GM12878 (cell line): ENCODE results near the gene UBR3. TPM values are rescaled to one million over a fixed set of nuclear protein-coding genes. Genes with fewer than 3 reads are reported as not detected.

Experiments used
- ATAC-seq: fragments of 200-7000 bp; cut with Tn5 transposase; 3 replicates; pipeline ENCODE4 v1.9.1; 2020; ENCODE audit warnings: mild to moderate bottlenecking, moderate library complexity
- BruUV-seq: library from RNA; stranded (reverse); fragments of 400-500 nt; replicated peaks from 2 replicates; lab custom pipeline; 2021; lab: Mats Ljungman, UMichigan
- CTCF ChIA-PET: fragments of 300-600 bp; sonication (Branson Sonifier 250); formaldehyde crosslinking; extraction: SDS; loops from one replicate; lab custom pipeline; 2021; ENCODE audit warnings: inconsistent platforms; lab: Yijun Ruan, JAX
- POLR2A ChIA-PET: fragments of 350-600 bp; formaldehyde crosslinking; extraction: SDS; loops from one replicate; lab custom pipeline; 2021; ENCODE audit warnings: inconsistent platforms; lab: Charles Lee
- RAD21 ChIA-PET: fragments of 300-600 bp; sonication (Branson Sonifier 250); formaldehyde crosslinking; loops from one replicate; lab custom pipeline; 2023; ENCODE audit warnings: antibody characterized with exemption; ENCODE audit not compliant: unreplicated experiment; lab: Charles Lee
- SMC1A ChIA-PET: fragments of 300-600 bp; sonication (Branson Sonifier 250); formaldehyde crosslinking; loops from one replicate; lab custom pipeline; 2023; ENCODE audit not compliant: unreplicated experiment, uncharacterized antibody; lab: Charles Lee
- DNase-seq: peaks from one replicate; pipeline ENCODE4 v3.0.0-alpha.2; 2011; ENCODE audit warnings: low read depth, low spot score
- FAIRE-seq: peaks from 3 replicates; lab custom pipeline; 2011; peaks lifted over from hg19 to GRCh38; lab: Jason Lieb, UNC
- H2AFZ ChIP-seq: 2 replicates; pipeline ENCODE4 v1.6.0; 2011; ENCODE audit warnings: low read depth, low read length, control low read depth; ENCODE audit not compliant: control insufficient read depth
- H3K27ac ChIP-seq: 2 replicates; pipeline ENCODE4 v1.5.1; 2011; ENCODE audit warnings: control low read depth; ENCODE audit not compliant: control insufficient read depth, insufficient read depth
- H3K27me3 ChIP-seq, 2 experiments: replicated peaks in 1 of 2; 2 replicates each; pipeline versions ENCODE4 v1.6.0 to v1.6.1; 2011; ENCODE audit warnings: low read length in 1 of 2; ENCODE audit not compliant: control insufficient read depth in 2 of 2, insufficient read depth in 2 of 2
- H3K36me3 ChIP-seq, 2 experiments: 2 replicates each; pipeline ENCODE4 v1.5.1; 2011; ENCODE audit warnings: low read length in 1 of 2; ENCODE audit not compliant: control insufficient read depth in 2 of 2, insufficient read depth in 2 of 2
- H3K4me1 ChIP-seq: 2 replicates; pipeline ENCODE4 v1.6.1; 2011; ENCODE audit warnings: mild to moderate bottlenecking, low read length, moderate library complexity, mixed read lengths; ENCODE audit not compliant: control insufficient read depth, insufficient read depth
- H3K4me2 ChIP-seq: 2 replicates; pipeline ENCODE4 v1.6.0; 2011; ENCODE audit warnings: control low read depth; ENCODE audit not compliant: control insufficient read depth, insufficient read depth
- H3K4me3 ChIP-seq: fragments of 200-600 bp; sonication (generic); 2 replicates; pipeline ENCODE4 v1.5.1; 2016
- H3K79me2 ChIP-seq: 2 replicates; pipeline ENCODE4 v1.6.0; 2011; ENCODE audit warnings: low read length; ENCODE audit not compliant: control insufficient read depth, insufficient read depth
- H3K9ac ChIP-seq: 2 replicates; pipeline ENCODE4 v1.8.0; 2011; ENCODE audit warnings: low read length, control low read depth, mixed read lengths; ENCODE audit not compliant: control insufficient read depth, insufficient read depth
- H3K9me3 ChIP-seq: replicated peaks from 3 replicates; pipeline ENCODE4 v1.5.1; 2011; ENCODE audit warnings: mild to moderate bottlenecking, low read length; ENCODE audit not compliant: control insufficient read depth, insufficient read depth
- H4K20me1 ChIP-seq: 2 replicates; pipeline ENCODE4 v1.6.0; 2011; ENCODE audit not compliant: control insufficient read depth, insufficient read depth
- CHD2 ChIP-seq: IDR thresholded peaks from 2 replicates; pipeline ENCODE4 v1.6.1; 2011; ENCODE audit warnings: low read depth, low read length, improper control_type of control experiment, borderline replicate concordance
- EP300 ChIP-seq, 2 experiments: fragments of 150-350 bp in 1 of 2; IDR thresholded peaks; 2 replicates each; pipeline ENCODE4 v1.6.1; 2011 to 2012; ENCODE audit warnings: low read depth in 2 of 2, low read length in 2 of 2, borderline replicate concordance in 1 of 2, improper control_type of control experiment in 1 of 2, inconsistent platforms in 1 of 2; ENCODE audit not compliant: control insufficient read depth in 1 of 2
- EZH2 ChIP-seq: IDR thresholded peaks from 2 replicates; pipeline ENCODE4 v1.6.1; 2012; ENCODE audit warnings: low read depth, mild to moderate bottlenecking, control low read depth, inconsistent platforms, low read length, borderline replicate concordance; ENCODE audit not compliant: control insufficient read depth
- FOXM1 ChIP-seq: IDR thresholded peaks from 2 replicates; pipeline ENCODE4 v1.6.1; 2012; ENCODE audit warnings: low read depth, mild to moderate bottlenecking, inconsistent platforms, low read length, moderate library complexity
- KDM1A ChIP-seq: fragments of 200-600 bp; sonication (generic); IDR thresholded peaks from 2 replicates; pipeline ENCODE4 v1.6.1; 2016; ENCODE audit warnings: borderline replicate concordance
- LARP7 ChIP-seq: fragments of 450-650 bp; IDR thresholded peaks from 2 replicates; pipeline ENCODE4 v1.6.1; 2017; ENCODE audit warnings: mild to moderate bottlenecking
- NRF1 ChIP-seq: conservative IDR thresholded peaks from 2 replicates; pipeline ENCODE4 v1.6.1; 2011; ENCODE audit warnings: mild to moderate bottlenecking, low read depth, low read length, improper control_type of control experiment
- PAX8 ChIP-seq: fragments of 450-650 bp; IDR thresholded peaks from 2 replicates; pipeline ENCODE4 v1.6.1; 2017; ENCODE audit warnings: mild to moderate bottlenecking, moderate library complexity
- PML ChIP-seq: IDR thresholded peaks from 2 replicates; pipeline ENCODE4 v1.6.1; 2012; ENCODE audit warnings: low read length, inconsistent platforms
- RBBP5 ChIP-seq: fragments of 200-600 bp; sonication (generic); conservative IDR thresholded peaks from 2 replicates; pipeline ENCODE4 v1.6.1; 2016
- SMARCA5 ChIP-seq: fragments of 450-650 bp; IDR thresholded peaks from 2 replicates; pipeline ENCODE4 v1.6.1; 2017; ENCODE audit warnings: mild to moderate bottlenecking
- SUZ12 ChIP-seq: fragments of 200-600 bp; sonication (generic); IDR thresholded peaks from one replicate; pipeline ENCODE4 v1.6.1; 2018; ENCODE audit warnings: antibody characterized with exemption, mild to moderate bottlenecking; ENCODE audit not compliant: unreplicated experiment
- ZNF274 ChIP-seq: IDR thresholded peaks from one replicate; pipeline ENCODE4 v1.8.0; 2011; ENCODE audit not compliant: insufficient read length, insufficient read depth
- ZNF384 ChIP-seq: IDR thresholded peaks from 2 replicates; pipeline ENCODE4 v1.6.1; 2012; ENCODE audit warnings: low read depth, mild to moderate bottlenecking, low read length, improper control_type of control experiment, borderline replicate concordance
- WGBS: methylation state at CpG from one replicate; pipeline ENCODE4 v1.1.6; 2016; ENCODE audit warnings: low lambda C conversion rate; ENCODE audit not compliant: insufficient replicate concordance, insufficient coverage; ENCODE audit errors: missing lambda C conversion rate; 5-methylcytosine and 5-hydroxymethylcytosine counted together
- in situ Hi-C: fragments of 300-500 bp; cut with MboI; formaldehyde crosslinking; loops from 9 replicates; pipeline ENCODE4 v1.14.3; 2018; ENCODE audit warnings: mixed read lengths
- intact Hi-C: fragments of 100-400 bp; cut with micrococcal nuclease; formaldehyde crosslinking; loops from one replicate; pipeline ENCODE4 v1.14.2; 2022; ENCODE audit not compliant: unreplicated experiment
- polyA plus RNA-seq, 11 experiments: library from polyadenylated mRNA; depleted of rRNA in 4 of 11; unstranded in 6 of 11; stranded (reverse) in 5 of 11; fragments of >200 nt; fragmentation: Nextera tagmentation in 4 of 11; fragmentation: Illumina TruSeq in 1 of 11; extraction: Ambion mirVana in 4 of 11; extraction: Trizol in 1 of 11; gene quantifications; 1 replicate in 1 of 11; 2 replicates in 10 of 11; pipeline versions ENCODE4 v1.2.1 to v1.2.3, GENCODE V29; 2011 to 2016; ENCODE audit warnings: inconsistent platforms in 2 of 11, missing spikeins in 2 of 11, low read depth in 1 of 11
- total RNA-seq, 4 experiments: library from RNA; depleted of rRNA in 3 of 4; stranded (reverse); fragments of >200 nt in 3 of 4; fragmentation: Illumina TruSeq in 1 of 4; extraction: Trizol in 1 of 4; gene quantifications; 2 replicates each; pipeline versions ENCODE4 v1.2.1 to v1.2.3, GENCODE V29; 2013 to 2021
- TF ChIP-seq, protein P1 (sequence below): fragments of 450-650 bp; IDR thresholded peaks from 2 replicates; pipeline ENCODE4 v1.6.1; 2016; ENCODE audit warnings: mild to moderate bottlenecking, moderate library complexity, borderline replicate concordance
- TF ChIP-seq, protein P2 (sequence below): fragments of 450-650 bp; IDR thresholded peaks from 2 replicates; pipeline ENCODE4 v1.6.1; 2016; ENCODE audit warnings: mild to moderate bottlenecking
- TF ChIP-seq, protein P3 (sequence below): IDR thresholded peaks from 2 replicates; pipeline ENCODE4 v1.6.1; 2011; ENCODE audit warnings: low read depth, low read length, improper control_type of control experiment, borderline replicate concordance

Gene UBR3
- total and polyA plus RNA-seq, 10 of the 15 experiments (the other 5 are each of a cell fraction or from before 2014, with no cell fraction given): 3.8 to 22.9 (median 11.2) TPM

DNA sequence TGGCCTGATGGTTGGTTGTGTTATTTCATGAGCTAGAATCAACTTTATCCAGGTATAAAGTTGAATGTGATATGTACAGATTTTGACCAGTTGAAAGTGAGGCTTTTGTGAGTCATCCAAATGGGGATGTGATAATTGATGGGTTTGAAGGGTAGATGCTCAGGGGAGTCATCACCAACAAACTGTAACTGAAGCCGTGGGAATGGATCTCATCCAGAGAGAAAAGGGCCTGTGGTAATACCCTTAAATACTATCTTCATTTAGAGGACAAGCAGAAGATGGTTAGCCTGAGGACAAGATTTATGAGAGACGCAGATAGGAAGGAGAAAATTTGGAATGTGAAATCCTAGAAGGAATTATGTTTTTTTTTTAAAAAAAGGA is 260.1 kb downstream of the UBR3 start:
- FAIRE-seq (no peak), DNase-seq (no peak), ATAC-seq (no peak)
- POLR2A ChIA-PET: interaction anchor here (0.7 kb wide), 1 partner anchor 72 kb away, joined by 5 read pairs; no protein-coding TSS in a partner anchor
- H2AFZ ChIP-seq: no peak overlapping the region
- SMC1A ChIA-PET: no interaction called here
- H3K79me2 ChIP-seq: no peaks in the 10 kb centered on the region
- no peak overlapping the region for H3K27ac ChIP-seq
- H3K4me3 ChIP-seq: no peak overlapping the region
- in situ Hi-C loops: no loop called here
- no peak overlapping the region for H3K9ac ChIP-seq
- WGBS: 92% methylated on average over 2 of the region's 2 CpGs
- no TSS peak for BruUV-seq
- no peaks in the 10 kb centered on the region for H3K27me3 ChIP-seq
- intact Hi-C loops: no loop called here
- H3K36me3 ChIP-seq: no peaks in the 10 kb centered on the region
- no peaks in the 10 kb centered on the region for H3K9me3 ChIP-seq
- RAD21 ChIA-PET: no interaction called here
- H4K20me1 ChIP-seq: no peaks in the 10 kb centered on the region
- no peaks in the 10 kb centered on the region for H3K4me1 ChIP-seq
- CTCF ChIA-PET: no interaction called here
- no peak for TF ChIP-seq CHD2
- no peak for TF ChIP-seq SMARCA5
- no peak for TF ChIP-seq NRF1
- TF ChIP-seq, protein P1, sequence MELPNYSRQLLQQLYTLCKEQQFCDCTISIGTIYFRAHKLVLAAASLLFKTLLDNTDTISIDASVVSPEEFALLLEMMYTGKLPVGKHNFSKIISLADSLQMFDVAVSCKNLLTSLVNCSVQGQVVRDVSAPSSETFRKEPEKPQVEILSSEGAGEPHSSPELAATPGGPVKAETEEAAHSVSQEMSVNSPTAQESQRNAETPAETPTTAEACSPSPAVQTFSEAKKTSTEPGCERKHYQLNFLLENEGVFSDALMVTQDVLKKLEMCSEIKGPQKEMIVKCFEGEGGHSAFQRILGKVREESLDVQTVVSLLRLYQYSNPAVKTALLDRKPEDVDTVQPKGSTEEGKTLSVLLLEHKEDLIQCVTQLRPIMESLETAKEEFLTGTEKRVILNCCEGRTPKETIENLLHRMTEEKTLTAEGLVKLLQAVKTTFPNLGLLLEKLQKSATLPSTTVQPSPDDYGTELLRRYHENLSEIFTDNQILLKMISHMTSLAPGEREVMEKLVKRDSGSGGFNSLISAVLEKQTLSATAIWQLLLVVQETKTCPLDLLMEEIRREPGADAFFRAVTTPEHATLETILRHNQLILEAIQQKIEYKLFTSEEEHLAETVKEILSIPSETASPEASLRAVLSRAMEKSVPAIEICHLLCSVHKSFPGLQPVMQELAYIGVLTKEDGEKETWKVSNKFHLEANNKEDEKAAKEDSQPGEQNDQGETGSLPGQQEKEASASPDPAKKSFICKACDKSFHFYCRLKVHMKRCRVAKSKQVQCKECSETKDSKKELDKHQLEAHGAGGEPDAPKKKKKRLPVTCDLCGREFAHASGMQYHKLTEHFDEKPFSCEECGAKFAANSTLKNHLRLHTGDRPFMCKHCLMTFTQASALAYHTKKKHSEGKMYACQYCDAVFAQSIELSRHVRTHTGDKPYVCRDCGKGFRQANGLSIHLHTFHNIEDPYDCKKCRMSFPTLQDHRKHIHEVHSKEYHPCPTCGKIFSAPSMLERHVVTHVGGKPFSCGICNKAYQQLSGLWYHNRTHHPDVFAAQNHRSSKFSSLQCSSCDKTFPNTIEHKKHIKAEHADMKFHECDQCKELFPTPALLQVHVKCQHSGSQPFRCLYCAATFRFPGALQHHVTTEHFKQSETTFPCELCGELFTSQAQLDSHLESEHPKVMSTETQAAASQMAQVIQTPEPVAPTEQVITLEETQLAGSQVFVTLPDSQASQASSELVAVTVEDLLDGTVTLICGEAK: no peak
- TF ChIP-seq KDM1A: no peak
- TF ChIP-seq EZH2: no peak
- TF ChIP-seq PML: no peak
- no peak for TF ChIP-seq ZNF384
- TF ChIP-seq LARP7: no peak
- no peak for TF ChIP-seq FOXM1
- TF ChIP-seq, protein P2, sequence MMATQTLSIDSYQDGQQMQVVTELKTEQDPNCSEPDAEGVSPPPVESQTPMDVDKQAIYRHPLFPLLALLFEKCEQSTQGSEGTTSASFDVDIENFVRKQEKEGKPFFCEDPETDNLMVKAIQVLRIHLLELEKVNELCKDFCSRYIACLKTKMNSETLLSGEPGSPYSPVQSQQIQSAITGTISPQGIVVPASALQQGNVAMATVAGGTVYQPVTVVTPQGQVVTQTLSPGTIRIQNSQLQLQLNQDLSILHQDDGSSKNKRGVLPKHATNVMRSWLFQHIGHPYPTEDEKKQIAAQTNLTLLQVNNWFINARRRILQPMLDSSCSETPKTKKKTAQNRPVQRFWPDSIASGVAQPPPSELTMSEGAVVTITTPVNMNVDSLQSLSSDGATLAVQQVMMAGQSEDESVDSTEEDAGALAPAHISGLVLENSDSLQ: no peak
- TF ChIP-seq EP300 (IDR thresholded peaks at IDR 0.05; ENCODE audit: borderline replicate concordance in 1 of 2, control insufficient read depth in 1 of 2, low read depth in 2 of 2, low read length in 2 of 2): no peak
- TF ChIP-seq PAX8: no peak
- TF ChIP-seq RBBP5: no peak
- TF ChIP-seq ZNF274: no peak
- TF ChIP-seq, protein P3, sequence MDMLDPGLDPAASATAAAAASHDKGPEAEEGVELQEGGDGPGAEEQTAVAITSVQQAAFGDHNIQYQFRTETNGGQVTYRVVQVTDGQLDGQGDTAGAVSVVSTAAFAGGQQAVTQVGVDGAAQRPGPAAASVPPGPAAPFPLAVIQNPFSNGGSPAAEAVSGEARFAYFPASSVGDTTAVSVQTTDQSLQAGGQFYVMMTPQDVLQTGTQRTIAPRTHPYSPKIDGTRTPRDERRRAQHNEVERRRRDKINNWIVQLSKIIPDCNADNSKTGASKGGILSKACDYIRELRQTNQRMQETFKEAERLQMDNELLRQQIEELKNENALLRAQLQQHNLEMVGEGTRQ: no peak
- TF ChIP-seq SUZ12: no peak
- TF ChIP-seq, all 136 proteins: peak for 0
- H3K4me2 ChIP-seq: no peak overlapping the region
